RWPE1 (cell line): ENCODE results near the gene LCE1C.

Experiments used
- CTCF ChIA-PET: fragments of 350-600 bp; sonication (Branson Sonifier 250); formaldehyde crosslinking; extraction: SDS; loops from one replicate; lab custom pipeline; 2021; lab: Yijun Ruan, JAX
- POLR2A ChIA-PET: fragments of 400-600 bp; formaldehyde crosslinking; extraction: SDS; loops from one replicate; lab custom pipeline; 2020; ENCODE audit warnings: antibody characterized with exemption; ENCODE audit not compliant: low non-redundant PET; lab: Yijun Ruan, JAX
- DNase-seq: peaks from one replicate; pipeline ENCODE4 v3.0.0; 2012; ENCODE audit warnings: low spot score
- H3K27ac ChIP-seq: fragments of 450-650 bp; 2 replicates; pipeline ENCODE4 v1.5.1; 2017
- CTCF ChIP-seq: fragments of 450-650 bp; conservative IDR thresholded peaks from 2 replicates; pipeline ENCODE4 v1.5.1; 2017; ENCODE audit warnings: low read depth, mild to moderate bottlenecking

The LCE1C gene

DNA sequence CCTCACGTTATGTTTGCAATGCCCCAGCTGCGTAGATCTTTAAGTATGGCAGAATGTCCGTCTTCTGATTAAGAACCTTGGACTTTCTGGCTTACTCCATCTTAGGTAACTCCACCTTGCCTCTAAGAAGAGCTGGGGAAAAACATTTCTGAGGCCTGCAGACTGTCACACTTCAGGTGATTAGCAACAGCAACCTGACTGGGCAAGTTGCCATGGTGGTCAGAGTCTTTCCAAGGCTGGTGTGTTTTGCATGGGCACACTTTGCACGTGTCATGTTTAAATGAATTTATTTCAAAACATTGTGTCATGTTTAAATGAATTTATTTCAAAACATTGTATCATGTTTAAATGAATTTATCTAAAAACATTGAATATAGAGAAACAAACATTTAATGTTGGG lies 47.8 kb downstream of the LCE1C start:
- DNase-seq = no peak
- no peak overlapping the region for H3K27ac ChIP-seq
- ChIA-PET CTCF (interaction anchor here (0.5 to 0.7 kb wide), 2 partner anchors 23 to 29 kb away, joined by 3 read pairs; no protein-coding TSS in a partner anchor), POLR2A (no interaction called here)
- TF ChIP-seq CTCF = no peak

GRCh38 chr1:152757747-152758146 lies 48.7 kb downstream of the LCE1C start, which contains the start of gene KPRP:
KPRP (plus strand) TSS chr1:152758025; CDS start chr1:152759589, 1,564 bp downstream.
- no peak within 1 kb of the TSS for H3K27ac ChIP-seq
- CTCF ChIA-PET = interaction anchor here (0.5 to 0.6 kb wide), 2 partner anchors 29 to 1762 kb away, joined by 3 read pairs; no protein-coding TSS in a partner anchor
- POLR2A ChIA-PET = no interaction called here
- no peak for TF ChIP-seq CTCF
- no peak for DNase-seq

DNA sequence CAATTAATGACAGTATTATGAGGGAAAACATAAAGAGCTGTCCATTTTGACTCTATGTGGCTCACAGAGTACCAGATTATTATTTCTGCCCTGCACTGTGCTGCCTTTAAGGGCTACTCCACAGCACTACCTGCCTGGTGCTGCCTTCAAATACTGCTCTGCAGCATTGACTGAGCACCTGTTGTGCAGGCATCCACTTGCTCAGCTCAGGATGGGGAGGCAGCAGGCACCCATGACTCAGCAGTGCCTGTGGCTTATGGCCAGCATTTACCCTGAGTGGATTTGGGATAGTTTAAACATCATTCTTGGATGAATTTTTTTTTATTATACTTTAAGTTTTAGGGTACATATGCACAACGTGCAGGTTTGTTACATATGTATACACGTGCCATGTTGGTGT lies 49.6 kb downstream of the LCE1C start:
- CTCF ChIA-PET = no interaction called here
- no peak overlapping the region for H3K27ac ChIP-seq
- DNase-seq = peak; percentile 79
- POLR2A ChIA-PET = no interaction called here
- no peak for TF ChIP-seq CTCF
